ENCODE data around the gene RXRB.
A peak's percentile ranks its signal among the peaks of the same experiment; 100 is the strongest.

RXRB gene

DNA sequence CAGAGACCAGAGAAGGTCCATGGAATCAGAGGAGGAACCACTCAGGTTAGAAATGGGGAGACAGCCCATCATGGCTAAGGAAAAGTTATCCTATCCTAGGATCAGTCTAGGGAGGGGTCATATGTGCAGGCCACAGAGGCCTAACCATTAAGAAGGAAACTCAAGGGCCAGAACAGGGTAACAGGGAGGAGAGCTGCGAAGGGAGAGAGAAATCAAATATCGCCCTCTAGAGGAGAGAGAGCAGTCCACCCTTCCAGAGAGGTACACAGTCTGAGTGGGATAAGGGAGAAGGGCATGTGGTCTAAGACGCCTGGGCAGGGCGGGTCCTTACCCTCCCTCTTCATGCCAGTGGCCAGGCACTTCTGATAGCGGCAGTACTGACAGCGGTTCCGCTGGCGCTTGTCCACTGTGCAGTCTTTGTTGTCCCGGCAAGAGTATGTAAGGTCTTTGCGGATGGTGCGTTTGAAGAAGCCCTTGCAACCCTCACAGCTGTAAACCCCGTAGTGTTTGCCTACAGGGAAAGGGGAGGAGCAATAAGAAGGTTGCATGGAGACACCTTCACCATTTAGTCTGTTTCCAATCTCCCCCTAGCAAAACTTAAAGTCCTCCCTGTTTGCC lies 2.9 kb downstream of the RXRB start:
- Histone ChIP-seq H3K27me3 (replicated peaks; ENCODE audit: control insufficient read depth, insufficient read depth, low read length) (no peaks in the 10 kb centered on the region), H3K4me3 (replicated peaks; ENCODE audit: low read depth, low read length) (no peak overlapping the region), H3K36me3 (ENCODE audit: control insufficient read depth, insufficient read depth, low read length) (peaks cover 20% of the 10 kb centered on the region)
- peak; percentile 40 for DNase-seq (ENCODE audit: extremely low read depth, insufficient read length)
- TF ChIP-seq, protein P1, sequence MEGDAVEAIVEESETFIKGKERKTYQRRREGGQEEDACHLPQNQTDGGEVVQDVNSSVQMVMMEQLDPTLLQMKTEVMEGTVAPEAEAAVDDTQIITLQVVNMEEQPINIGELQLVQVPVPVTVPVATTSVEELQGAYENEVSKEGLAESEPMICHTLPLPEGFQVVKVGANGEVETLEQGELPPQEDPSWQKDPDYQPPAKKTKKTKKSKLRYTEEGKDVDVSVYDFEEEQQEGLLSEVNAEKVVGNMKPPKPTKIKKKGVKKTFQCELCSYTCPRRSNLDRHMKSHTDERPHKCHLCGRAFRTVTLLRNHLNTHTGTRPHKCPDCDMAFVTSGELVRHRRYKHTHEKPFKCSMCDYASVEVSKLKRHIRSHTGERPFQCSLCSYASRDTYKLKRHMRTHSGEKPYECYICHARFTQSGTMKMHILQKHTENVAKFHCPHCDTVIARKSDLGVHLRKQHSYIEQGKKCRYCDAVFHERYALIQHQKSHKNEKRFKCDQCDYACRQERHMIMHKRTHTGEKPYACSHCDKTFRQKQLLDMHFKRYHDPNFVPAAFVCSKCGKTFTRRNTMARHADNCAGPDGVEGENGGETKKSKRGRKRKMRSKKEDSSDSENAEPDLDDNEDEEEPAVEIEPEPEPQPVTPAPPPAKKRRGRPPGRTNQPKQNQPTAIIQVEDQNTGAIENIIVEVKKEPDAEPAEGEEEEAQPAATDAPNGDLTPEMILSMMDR (IDR thresholded peaks at IDR 0.05; ENCODE audit: insufficient read depth, low read length, poor library complexity, severe bottlenecking): peak; percentile 75

DNA sequence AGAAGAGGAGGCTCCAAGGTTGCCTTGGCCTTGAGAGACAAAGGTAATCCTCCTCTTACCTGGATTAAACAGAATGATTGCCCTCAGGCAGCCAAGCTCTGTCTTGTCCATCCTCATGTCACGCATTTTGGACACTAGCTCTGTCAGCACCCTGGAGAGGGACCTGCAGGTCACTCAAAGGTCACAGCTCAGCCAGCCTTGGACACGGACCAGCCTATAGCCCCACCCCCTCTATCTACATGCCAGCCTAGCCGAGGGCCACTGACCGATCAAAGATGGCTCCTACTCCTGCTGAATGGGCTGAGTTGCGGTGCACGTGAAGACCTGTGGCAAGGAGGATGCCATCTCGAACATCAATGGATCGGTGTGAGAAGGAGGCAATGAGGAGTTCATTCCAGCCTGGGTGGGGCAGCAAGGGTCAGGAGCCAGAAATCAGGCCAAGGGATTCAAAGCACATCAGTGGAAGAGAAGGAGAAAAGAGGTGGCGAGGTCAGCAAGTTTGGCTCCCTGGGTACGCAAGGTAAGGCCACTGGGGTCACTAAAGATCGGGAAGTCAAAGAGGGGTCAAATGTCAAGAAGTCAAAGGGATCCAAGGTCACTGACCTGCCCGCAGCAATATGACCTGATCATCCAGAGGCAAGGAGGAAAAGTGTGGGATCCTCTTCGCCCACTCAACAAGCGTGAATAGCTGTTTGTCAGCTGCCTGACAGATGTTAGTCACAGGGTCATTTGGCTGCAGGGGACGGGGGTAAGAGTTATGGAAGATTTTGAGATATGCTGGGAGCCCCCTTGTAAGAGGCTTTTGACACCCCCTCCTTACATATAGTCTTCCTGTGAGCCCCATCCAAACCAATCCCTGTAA lies 4.9 kb downstream of the RXRB start:
- Histone ChIP-seq H3K4me3 (replicated peaks; ENCODE audit: low read depth, low read length) (no peak overlapping the region), H3K27me3 (replicated peaks; ENCODE audit: control insufficient read depth, insufficient read depth, low read length) (peaks cover 3% of the 10 kb centered on the region), H3K36me3 (ENCODE audit: control insufficient read depth, insufficient read depth, low read length) (peaks cover 16% of the 10 kb centered on the region)
- TF ChIP-seq, protein P1 (IDR thresholded peaks at IDR 0.05; ENCODE audit: insufficient read depth, low read length, poor library complexity, severe bottlenecking): no peak
- DNase-seq (ENCODE audit: extremely low read depth, insufficient read length): no peak

DNA sequence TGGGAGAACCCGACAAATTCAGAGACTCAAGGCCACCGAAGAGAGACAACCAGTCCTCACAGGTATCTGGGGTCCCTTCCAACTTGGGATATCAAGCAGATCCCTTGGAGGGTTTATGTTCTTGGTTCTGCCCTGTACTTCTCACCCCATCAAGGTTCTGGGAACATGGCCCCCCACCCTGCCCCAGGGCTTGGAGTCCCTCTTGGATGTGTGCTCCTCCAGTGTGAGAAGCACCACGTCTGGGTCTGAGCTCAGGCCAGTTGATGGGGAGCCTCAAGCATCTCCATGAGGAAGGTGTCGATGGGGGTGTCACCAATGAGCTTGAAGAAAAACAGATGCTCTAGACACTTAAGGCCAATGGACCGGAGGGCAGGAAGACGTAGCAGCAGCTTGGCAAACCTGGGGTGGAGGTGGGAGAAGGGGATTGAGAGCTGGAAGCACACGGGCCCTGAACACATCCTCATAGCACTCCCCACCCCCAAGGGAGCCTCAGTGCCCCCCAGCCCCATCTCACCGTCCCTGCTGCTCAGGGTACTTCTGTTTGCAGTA lies 6.0 kb downstream of the RXRB start:
- H3K36me3 ChIP-seq (ENCODE audit: control insufficient read depth, insufficient read depth, low read length): peaks cover 16% of the 10 kb centered on the region
- TF ChIP-seq, protein P1 (IDR thresholded peaks at IDR 0.05; ENCODE audit: insufficient read depth, low read length, poor library complexity, severe bottlenecking): no peak
- peaks cover 3% of the 10 kb centered on the region for H3K27me3 ChIP-seq (replicated peaks; ENCODE audit: control insufficient read depth, insufficient read depth, low read length)
- H3K4me3 ChIP-seq (replicated peaks; ENCODE audit: low read depth, low read length): no peak overlapping the region
- no peak for DNase-seq (ENCODE audit: extremely low read depth, insufficient read length)

DNA sequence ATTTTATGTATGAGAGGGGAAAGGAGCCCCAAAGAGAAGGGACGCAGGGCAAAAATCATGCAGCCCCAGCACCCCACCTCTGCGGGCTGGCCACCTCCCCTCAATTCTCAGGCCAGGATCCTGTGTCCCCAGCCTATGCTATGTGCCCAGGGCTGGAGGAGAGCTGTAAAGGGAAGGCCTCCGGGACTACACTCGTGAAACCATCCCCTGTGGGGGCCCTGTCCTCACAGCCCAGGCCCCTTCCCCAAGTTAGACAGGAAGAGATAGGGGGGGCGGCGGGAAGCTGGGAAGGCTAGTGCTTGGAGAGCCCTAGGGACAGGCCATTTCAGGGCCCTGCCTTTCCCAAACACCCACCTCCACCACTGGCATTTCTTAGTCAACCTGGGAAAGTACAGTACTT lies 6.8 kb downstream of the RXRB start:
- Histone ChIP-seq H3K27me3 (replicated peaks; ENCODE audit: control insufficient read depth, insufficient read depth, low read length) (peaks cover 3% of the 10 kb centered on the region), H3K4me3 (replicated peaks; ENCODE audit: low read depth, low read length) (no peak overlapping the region), H3K36me3 (ENCODE audit: control insufficient read depth, insufficient read depth, low read length) (peaks cover 16% of the 10 kb centered on the region)
- no peak for DNase-seq (ENCODE audit: extremely low read depth, insufficient read length)
- TF ChIP-seq, protein P1 (IDR thresholded peaks at IDR 0.05; ENCODE audit: insufficient read depth, low read length, poor library complexity, severe bottlenecking): no peak

DNA sequence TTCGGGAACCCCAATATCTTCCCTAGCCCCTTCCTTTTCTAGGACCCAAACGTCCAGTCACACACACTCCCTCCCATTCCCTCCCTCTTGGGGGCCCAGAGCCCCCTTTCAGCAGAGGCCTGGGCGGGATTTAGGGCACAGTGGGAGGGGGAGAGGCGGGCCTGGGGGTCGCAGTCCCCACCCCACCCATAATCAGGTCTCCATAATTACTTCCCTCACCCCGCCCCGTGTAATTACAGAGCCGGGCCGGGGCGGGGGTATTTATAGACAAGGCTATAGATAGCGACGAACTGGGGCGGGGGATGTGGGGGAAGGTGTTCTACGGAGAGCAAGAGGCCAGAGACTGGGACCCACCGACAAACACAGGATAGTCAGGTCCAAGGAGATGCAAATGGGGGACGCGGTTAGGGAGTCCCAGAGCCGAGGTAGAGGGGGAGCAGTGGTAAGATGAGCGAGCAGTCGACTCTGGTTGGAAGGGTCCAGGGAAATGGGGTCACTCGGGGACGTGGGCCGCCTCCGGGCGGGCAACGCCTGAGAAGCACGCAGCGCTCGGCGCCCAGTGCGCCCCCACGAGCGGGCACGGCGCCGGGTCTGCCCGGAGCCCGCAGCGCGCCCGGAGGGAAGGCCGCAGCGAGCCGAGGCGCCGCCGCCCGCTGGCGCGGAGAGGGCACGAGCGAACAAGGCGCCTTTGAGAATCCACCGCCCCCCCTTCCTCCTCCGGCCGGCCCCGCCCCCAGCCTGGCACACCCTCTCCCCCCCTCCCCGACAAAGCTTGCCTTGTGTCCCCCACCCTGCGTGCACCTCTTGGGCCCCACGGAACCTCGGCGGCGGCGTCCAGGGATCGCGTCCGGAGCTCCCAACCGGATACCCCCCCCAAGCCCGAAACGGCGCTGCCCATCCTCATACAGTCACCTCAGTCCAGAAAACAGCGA lies 7.5 kb downstream of the RXRB start:
- TF ChIP-seq, protein P1 (IDR thresholded peaks at IDR 0.05; ENCODE audit: insufficient read depth, low read length, poor library complexity, severe bottlenecking): no peak
- peaks cover 3% of the 10 kb centered on the region for H3K27me3 ChIP-seq (replicated peaks; ENCODE audit: control insufficient read depth, insufficient read depth, low read length)
- H3K36me3 ChIP-seq (ENCODE audit: control insufficient read depth, insufficient read depth, low read length): peaks cover 15% of the 10 kb centered on the region
- DNase-seq (ENCODE audit: extremely low read depth, insufficient read length): no peak
- no peak overlapping the region for H3K4me3 ChIP-seq (replicated peaks; ENCODE audit: low read depth, low read length)
